Erythroblast (primary cell): Measurements from ENCODE around the gene CCDC172.

ENCODE experiments used
- GATA1 ChIP-seq: IDR thresholded peaks from 2 replicates; pipeline ENCODE4 v1.6.1; 2011; ENCODE audit warnings: low read depth, mild to moderate bottlenecking, control low read depth, low read length, moderate library complexity
- POLR2A ChIP-seq: IDR thresholded peaks from 2 replicates; pipeline ENCODE4 v1.6.1; 2011; ENCODE audit warnings: mild to moderate bottlenecking, low read length

DNA sequence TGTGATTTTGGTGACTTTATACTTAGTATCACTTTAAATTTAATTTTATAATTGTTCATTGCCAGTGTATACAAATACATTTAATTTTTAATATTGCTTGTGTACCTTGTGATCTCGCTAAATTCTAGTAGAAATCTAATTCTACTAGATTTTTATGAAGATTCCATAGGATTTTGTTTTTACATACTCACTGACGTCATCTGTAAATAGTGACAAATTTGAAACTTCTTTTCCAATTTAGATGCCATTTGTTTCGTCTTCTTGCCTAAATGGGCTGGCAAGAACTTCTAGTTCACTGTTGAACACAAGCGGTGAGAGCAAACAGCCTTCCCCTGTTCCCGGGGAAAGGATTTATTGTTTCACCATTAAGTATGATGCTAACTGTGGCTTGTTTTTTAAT is 86.1 kb downstream of the CCDC172 start:
- no peak for TF ChIP-seq POLR2A
- no peak for TF ChIP-seq GATA1
